ENCODE data around the gene ARL16.

DNA sequence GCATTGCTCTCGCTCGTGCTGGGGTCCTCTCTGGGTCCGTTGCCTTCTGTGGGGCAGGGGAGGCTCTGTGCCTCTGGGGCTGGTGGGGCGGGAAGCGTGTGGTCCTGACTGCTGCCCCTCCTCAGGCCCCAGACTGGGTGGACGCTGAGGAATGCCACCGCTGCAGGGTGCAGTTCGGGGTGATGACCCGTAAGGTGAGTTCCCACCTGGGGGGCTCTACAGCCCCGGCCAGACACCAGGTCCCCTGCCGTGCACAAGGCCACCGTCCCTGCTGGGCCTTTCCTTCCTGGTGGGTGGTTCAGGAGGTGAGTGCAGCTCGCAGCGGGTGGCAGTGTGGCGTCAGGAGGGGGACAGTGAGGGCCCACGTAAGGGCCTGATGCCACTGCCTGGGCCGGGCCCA lies 7.0 kb upstream of the ARL16 start:
- TF ChIP-seq, protein P1, sequence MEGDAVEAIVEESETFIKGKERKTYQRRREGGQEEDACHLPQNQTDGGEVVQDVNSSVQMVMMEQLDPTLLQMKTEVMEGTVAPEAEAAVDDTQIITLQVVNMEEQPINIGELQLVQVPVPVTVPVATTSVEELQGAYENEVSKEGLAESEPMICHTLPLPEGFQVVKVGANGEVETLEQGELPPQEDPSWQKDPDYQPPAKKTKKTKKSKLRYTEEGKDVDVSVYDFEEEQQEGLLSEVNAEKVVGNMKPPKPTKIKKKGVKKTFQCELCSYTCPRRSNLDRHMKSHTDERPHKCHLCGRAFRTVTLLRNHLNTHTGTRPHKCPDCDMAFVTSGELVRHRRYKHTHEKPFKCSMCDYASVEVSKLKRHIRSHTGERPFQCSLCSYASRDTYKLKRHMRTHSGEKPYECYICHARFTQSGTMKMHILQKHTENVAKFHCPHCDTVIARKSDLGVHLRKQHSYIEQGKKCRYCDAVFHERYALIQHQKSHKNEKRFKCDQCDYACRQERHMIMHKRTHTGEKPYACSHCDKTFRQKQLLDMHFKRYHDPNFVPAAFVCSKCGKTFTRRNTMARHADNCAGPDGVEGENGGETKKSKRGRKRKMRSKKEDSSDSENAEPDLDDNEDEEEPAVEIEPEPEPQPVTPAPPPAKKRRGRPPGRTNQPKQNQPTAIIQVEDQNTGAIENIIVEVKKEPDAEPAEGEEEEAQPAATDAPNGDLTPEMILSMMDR (conservative IDR thresholded peaks at IDR 0.05; ENCODE audit: low read depth in 2 of 2): no peak
- TF ChIP-seq POLR2AphosphoS5 (IDR thresholded peaks at IDR 0.05; ENCODE audit: low read depth): no peak
- TF ChIP-seq, protein P2, sequence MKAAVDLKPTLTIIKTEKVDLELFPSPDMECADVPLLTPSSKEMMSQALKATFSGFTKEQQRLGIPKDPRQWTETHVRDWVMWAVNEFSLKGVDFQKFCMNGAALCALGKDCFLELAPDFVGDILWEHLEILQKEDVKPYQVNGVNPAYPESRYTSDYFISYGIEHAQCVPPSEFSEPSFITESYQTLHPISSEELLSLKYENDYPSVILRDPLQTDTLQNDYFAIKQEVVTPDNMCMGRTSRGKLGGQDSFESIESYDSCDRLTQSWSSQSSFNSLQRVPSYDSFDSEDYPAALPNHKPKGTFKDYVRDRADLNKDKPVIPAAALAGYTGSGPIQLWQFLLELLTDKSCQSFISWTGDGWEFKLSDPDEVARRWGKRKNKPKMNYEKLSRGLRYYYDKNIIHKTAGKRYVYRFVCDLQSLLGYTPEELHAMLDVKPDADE (IDR thresholded peaks at IDR 0.05): no peak
- no peak for TF ChIP-seq ZNF331 (CRISPR knock-in tag; IDR thresholded peaks at IDR 0.05; ENCODE audit: low read depth)
- TF ChIP-seq, protein P3, sequence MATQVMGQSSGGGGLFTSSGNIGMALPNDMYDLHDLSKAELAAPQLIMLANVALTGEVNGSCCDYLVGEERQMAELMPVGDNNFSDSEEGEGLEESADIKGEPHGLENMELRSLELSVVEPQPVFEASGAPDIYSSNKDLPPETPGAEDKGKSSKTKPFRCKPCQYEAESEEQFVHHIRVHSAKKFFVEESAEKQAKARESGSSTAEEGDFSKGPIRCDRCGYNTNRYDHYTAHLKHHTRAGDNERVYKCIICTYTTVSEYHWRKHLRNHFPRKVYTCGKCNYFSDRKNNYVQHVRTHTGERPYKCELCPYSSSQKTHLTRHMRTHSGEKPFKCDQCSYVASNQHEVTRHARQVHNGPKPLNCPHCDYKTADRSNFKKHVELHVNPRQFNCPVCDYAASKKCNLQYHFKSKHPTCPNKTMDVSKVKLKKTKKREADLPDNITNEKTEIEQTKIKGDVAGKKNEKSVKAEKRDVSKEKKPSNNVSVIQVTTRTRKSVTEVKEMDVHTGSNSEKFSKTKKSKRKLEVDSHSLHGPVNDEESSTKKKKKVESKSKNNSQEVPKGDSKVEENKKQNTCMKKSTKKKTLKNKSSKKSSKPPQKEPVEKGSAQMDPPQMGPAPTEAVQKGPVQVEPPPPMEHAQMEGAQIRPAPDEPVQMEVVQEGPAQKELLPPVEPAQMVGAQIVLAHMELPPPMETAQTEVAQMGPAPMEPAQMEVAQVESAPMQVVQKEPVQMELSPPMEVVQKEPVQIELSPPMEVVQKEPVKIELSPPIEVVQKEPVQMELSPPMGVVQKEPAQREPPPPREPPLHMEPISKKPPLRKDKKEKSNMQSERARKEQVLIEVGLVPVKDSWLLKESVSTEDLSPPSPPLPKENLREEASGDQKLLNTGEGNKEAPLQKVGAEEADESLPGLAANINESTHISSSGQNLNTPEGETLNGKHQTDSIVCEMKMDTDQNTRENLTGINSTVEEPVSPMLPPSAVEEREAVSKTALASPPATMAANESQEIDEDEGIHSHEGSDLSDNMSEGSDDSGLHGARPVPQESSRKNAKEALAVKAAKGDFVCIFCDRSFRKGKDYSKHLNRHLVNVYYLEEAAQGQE (IDR thresholded peaks at IDR 0.05; ENCODE audit: unreplicated experiment): no peak
- no peak for TF ChIP-seq ZNF114 (CRISPR knock-in tag; IDR thresholded peaks at IDR 0.05)
- TF ChIP-seq EZH2 (IDR thresholded peaks at IDR 0.05; ENCODE audit: low read depth, unreplicated experiment): no peak
- TF ChIP-seq CREB1 (CRISPR knock-in tag; IDR thresholded peaks at IDR 0.05; ENCODE audit: low read depth): no peak
- TF ChIP-seq EZH2phosphoT487 (IDR thresholded peaks at IDR 0.05; ENCODE audit: unreplicated experiment): no peak
- no peak for TF ChIP-seq JUNB (IDR thresholded peaks at IDR 0.05; ENCODE audit: unreplicated experiment)
- no peak for TF ChIP-seq STAT1 (IDR thresholded peaks at IDR 0.05; ENCODE audit: unreplicated experiment)
- no peak for TF ChIP-seq NANOG (IDR thresholded peaks at IDR 0.05; ENCODE audit: borderline replicate concordance)
- TF ChIP-seq, protein P4, sequence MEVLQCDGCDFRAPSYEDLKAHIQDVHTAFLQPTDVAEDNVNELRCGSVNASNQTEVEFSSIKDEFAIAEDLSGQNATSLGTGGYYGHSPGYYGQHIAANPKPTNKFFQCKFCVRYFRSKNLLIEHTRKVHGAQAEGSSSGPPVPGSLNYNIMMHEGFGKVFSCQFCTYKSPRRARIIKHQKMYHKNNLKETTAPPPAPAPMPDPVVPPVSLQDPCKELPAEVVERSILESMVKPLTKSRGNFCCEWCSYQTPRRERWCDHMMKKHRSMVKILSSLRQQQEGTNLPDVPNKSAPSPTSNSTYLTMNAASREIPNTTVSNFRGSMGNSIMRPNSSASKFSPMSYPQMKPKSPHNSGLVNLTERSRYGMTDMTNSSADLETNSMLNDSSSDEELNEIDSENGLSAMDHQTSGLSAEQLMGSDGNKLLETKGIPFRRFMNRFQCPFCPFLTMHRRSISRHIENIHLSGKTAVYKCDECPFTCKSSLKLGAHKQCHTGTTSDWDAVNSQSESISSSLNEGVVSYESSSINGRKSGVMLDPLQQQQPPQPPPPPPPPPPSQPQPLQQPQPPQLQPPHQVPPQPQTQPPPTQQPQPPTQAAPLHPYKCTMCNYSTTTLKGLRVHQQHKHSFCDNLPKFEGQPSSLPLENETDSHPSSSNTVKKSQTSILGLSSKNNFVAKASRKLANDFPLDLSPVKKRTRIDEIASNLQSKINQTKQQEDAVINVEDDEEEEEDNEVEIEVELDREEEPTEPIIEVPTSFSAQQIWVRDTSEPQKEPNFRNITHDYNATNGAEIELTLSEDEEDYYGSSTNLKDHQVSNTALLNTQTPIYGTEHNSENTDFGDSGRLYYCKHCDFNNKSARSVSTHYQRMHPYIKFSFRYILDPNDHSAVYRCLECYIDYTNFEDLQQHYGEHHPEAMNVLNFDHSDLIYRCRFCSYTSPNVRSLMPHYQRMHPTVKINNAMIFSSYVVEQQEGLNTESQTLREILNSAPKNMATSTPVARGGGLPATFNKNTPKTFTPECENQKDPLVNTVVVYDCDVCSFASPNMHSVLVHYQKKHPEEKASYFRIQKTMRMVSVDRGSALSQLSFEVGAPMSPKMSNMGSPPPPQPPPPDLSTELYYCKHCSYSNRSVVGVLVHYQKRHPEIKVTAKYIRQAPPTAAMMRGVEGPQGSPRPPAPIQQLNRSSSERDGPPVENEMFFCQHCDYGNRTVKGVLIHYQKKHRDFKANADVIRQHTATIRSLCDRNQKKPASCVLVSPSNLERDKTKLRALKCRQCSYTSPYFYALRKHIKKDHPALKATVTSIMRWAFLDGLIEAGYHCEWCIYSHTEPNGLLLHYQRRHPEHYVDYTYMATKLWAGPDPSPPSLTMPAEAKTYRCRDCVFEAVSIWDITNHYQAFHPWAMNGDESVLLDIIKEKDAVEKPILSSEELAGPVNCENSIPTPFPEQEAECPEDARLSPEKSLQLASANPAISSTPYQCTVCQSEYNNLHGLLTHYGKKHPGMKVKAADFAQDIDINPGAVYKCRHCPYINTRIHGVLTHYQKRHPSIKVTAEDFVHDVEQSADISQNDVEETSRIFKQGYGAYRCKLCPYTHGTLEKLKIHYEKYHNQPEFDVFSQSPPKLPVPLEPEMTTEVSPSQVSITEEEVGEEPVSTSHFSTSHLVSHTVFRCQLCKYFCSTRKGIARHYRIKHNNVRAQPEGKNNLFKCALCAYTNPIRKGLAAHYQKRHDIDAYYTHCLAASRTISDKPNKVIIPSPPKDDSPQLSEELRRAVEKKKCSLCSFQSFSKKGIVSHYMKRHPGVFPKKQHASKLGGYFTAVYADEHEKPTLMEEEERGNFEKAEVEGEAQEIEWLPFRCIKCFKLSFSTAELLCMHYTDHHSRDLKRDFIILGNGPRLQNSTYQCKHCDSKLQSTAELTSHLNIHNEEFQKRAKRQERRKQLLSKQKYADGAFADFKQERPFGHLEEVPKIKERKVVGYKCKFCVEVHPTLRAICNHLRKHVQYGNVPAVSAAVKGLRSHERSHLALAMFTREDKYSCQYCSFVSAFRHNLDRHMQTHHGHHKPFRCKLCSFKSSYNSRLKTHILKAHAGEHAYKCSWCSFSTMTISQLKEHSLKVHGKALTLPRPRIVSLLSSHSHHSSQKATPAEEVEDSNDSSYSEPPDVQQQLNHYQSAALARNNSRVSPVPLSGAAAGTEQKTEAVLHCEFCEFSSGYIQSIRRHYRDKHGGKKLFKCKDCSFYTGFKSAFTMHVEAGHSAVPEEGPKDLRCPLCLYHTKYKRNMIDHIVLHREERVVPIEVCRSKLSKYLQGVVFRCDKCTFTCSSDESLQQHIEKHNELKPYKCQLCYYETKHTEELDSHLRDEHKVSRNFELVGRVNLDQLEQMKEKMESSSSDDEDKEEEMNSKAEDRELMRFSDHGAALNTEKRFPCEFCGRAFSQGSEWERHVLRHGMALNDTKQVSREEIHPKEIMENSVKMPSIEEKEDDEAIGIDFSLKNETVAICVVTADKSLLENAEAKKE (CRISPR knock-in tag; IDR thresholded peaks at IDR 0.05): no peak

Measured in GM23338 (cell line).